Measurements from ENCODE around the gene CPEB4. TPM values are rescaled to one million over a fixed set of nuclear protein-coding genes. Genes with fewer than 3 reads are reported as not detected.

The CPEB4 gene
- total RNA-seq, 1 donor from 2014 or later = 37.4 TPM

DNA sequence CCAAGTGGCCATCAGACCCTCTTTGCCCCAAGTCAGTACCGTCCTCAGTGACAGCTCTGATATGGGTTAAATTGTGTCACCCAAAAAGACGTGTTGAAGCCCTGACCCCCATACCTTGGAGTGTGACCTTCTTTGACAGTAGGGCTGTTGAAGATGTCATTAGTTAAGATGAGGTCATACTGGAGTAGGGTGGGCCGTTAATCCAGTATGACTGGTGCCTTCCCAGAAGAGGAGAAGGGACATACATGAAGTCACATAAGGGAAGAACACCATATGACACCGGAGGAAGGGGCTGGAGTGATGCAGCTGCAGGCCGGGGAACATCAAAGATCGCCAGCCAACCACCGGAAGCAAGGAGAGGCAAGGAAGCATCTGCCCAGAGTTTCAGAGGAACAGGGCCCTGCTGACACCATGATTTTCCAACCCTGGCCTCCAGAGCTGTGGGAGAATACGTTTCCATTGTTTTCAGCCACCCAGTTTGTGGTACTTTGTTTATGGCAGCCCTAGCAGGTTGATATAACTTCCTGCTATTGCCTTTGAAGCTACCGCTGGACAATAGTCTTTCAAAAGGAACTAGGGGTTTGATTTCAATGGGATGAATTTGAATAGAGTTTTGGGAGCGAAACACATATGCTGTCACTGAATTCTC is 36.4 kb upstream of the CPEB4 start:
- peaks cover 3 to 8% of the 10 kb centered on the region in 2 donors for H3K4me1 ChIP-seq
- no peak overlapping the region for H3K4me3 ChIP-seq
- no peaks in the 10 kb centered on the region for H3K36me3 ChIP-seq
- peaks cover 0 to 7% of the 10 kb centered on the region in 2 donors for H3K9me3 ChIP-seq
- no peaks in the 10 kb centered on the region for H3K27me3 ChIP-seq
- TF ChIP-seq, protein P1, sequence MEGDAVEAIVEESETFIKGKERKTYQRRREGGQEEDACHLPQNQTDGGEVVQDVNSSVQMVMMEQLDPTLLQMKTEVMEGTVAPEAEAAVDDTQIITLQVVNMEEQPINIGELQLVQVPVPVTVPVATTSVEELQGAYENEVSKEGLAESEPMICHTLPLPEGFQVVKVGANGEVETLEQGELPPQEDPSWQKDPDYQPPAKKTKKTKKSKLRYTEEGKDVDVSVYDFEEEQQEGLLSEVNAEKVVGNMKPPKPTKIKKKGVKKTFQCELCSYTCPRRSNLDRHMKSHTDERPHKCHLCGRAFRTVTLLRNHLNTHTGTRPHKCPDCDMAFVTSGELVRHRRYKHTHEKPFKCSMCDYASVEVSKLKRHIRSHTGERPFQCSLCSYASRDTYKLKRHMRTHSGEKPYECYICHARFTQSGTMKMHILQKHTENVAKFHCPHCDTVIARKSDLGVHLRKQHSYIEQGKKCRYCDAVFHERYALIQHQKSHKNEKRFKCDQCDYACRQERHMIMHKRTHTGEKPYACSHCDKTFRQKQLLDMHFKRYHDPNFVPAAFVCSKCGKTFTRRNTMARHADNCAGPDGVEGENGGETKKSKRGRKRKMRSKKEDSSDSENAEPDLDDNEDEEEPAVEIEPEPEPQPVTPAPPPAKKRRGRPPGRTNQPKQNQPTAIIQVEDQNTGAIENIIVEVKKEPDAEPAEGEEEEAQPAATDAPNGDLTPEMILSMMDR (IDR thresholded peaks at IDR 0.05) = no peak
- intact Hi-C loops (cut with DNase I) = loop anchor here (5.0 kb wide), 1 partner anchor 36 kb away; the partner anchor contains the start of gene CPEB4
- no peak for DNase-seq (ENCODE audit: low spot score in 2 of 2)
- no peak overlapping the region for H3K27ac ChIP-seq

DNA sequence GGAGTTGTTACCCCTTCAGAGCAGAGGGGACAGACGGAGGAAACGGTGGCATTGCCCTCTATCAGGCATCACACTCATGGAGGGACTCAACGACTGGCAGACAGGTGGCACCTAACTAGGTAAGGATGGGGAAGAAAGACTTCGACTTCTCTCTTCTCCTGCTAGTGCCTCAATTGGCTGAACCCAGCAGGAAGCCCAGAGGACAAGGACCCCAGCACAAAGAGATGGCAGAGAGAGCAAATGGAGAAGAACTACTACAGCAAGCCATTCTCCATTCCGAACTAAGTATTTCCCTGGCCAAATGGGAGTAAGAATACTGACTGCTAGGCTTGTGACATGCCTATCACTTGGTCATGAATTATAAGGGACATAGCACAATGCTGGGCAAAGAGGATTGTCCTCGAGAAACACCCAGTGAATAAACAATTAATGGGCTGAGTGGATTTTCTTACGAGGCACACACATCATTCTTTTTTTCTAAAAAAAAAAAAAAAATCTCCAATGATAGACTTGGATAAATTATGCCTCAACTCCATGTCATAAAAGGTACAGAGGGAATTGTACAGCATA is 35.3 kb upstream of the CPEB4 start:
- no peak overlapping the region for H3K4me3 ChIP-seq
- peaks cover 3 to 8% of the 10 kb centered on the region in 2 donors for H3K4me1 ChIP-seq
- peaks cover 0 to 7% of the 10 kb centered on the region in 2 donors for H3K9me3 ChIP-seq
- H3K36me3 ChIP-seq = no peaks in the 10 kb centered on the region
- TF ChIP-seq, protein P1 (IDR thresholded peaks at IDR 0.05) = no peak
- intact Hi-C loops (cut with DNase I) = loop anchor here (5.0 kb wide), 1 partner anchor 34 kb away; the partner anchor contains the start of gene CPEB4
- no peaks in the 10 kb centered on the region for H3K27me3 ChIP-seq
- H3K27ac ChIP-seq = no peak overlapping the region
- no peak for DNase-seq (ENCODE audit: low spot score in 2 of 2)

GRCh38 chr5:173853370-173854131 is 34.6 kb upstream of the CPEB4 start:
- DNase-seq (ENCODE audit: low spot score in 2 of 2) = no peak
- Histone ChIP-seq H3K27me3 (no peaks in the 10 kb centered on the region), H3K9me3 (peaks cover 0 to 7% of the 10 kb centered on the region in 2 donors), H3K4me3 (no peak overlapping the region), H3K36me3 (no peaks in the 10 kb centered on the region), H3K4me1 (peaks cover 3 to 8% of the 10 kb centered on the region in 2 donors), H3K27ac (peak overlapping the region; percentile 48 to 73)
- intact Hi-C loops (cut with DNase I) = loop anchor here (5.0 kb wide), 1 partner anchor 34 kb away; the partner anchor contains the start of gene CPEB4
- TF ChIP-seq, protein P1 (IDR thresholded peaks at IDR 0.05) = no peak

DNA sequence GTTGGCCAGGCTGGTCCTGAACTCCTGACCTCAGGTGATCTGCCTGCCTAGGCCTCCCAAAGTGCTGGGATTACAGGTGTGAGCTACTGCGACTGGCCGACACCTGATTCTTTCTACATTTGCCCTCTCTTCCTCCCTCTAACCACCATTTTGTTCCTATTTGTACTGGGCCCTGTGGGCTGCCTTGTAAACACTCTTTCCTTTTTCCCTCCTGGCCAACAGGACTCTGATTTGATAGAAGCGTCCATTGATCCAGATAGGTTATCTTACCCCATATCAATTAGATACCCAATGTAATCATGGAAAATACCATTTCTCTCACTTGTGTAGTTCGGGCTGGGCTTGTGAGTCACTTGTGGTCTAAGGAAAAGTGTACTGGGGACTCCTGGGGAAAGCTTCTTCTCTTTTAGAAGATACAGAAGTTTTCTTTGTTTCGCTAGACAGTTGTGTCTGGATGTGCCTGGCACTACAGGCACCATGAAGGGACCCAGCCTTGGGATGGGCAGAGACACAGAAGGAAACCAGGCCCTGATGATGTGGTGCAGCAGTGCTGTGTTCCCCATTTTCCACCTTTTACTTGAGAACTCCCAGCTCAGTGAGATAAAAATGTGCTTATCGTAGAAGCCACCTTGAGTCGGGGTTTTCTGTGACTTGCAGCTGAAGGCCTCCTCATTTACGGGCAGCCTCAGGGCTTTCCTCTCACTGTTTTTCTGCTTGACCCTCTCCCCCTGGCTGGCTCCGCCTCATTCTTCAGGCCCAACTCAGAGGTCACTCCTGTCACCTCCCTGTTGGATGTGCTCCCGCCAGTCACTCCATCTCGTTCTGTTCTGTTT is 32.8 kb upstream of the CPEB4 start:
- Histone ChIP-seq H3K4me1 (peaks cover 3 to 10% of the 10 kb centered on the region in 2 donors), H3K9me3 (no peaks in the 10 kb centered on the region), H3K4me3 (no peak overlapping the region), H3K27me3 (no peaks in the 10 kb centered on the region), H3K27ac (peak overlapping the region; percentile 48 to 73), H3K36me3 (no peaks in the 10 kb centered on the region)
- intact Hi-C loops (cut with DNase I) = loop anchor here (5.0 kb wide), 1 partner anchor 73 kb away; no protein-coding TSS in a partner anchor
- TF ChIP-seq, protein P1 (IDR thresholded peaks at IDR 0.05) = no peak
- DNase-seq (ENCODE audit: low spot score in 2 of 2) = no peak

Measured in ascending aorta (tissue), 2 donors.